Anterior cingulate cortex (tissue), 58 donors: ENCODE measurements around the gene LUZP2.

Experiments used
- DNase-seq, 58 donors: peaks; one replicate each; lab custom pipeline; 2025; lab: John Stamatoyannopoulos, UW

LUZP2 gene

DNA sequence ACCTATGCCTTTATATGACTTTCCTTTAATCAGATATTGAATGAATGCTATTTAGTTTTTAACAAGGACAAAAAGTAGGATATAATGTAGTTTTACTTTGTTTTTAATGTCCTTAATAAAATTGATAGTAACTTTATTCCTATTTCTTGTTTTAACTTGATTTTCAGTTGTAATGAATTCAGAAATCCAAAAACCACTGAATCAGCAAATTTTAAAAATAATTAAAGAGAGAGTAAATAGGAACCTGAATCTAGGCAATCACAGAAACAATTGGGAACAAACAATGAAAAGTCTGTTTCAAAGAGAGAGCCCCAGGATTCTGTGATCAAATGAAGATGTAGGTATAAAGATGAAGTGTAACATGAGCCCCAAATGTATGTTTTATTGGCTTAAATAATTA, 556.0 kb downstream of the LUZP2 start:
- DNase-seq: no peak

DNA sequence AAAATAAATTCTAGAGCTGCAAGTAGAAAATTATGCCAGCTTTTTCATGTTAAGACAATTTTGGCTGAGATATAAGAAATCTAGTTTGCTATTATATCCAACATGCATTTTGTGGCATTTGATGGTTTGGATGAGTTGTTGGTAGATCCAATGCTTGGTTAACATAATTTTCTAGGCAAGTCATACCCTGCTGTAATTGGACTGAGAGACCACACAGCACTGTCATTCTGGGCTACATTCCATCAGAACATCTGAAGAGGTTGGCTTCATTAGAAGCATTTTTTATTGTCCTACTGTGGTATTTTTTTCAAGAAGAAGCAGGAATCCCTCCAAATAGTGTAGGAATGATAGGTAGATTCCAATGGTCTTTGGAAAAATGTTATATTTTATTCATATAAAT, 561.0 kb downstream of the LUZP2 start:
- no peak for DNase-seq

DNA sequence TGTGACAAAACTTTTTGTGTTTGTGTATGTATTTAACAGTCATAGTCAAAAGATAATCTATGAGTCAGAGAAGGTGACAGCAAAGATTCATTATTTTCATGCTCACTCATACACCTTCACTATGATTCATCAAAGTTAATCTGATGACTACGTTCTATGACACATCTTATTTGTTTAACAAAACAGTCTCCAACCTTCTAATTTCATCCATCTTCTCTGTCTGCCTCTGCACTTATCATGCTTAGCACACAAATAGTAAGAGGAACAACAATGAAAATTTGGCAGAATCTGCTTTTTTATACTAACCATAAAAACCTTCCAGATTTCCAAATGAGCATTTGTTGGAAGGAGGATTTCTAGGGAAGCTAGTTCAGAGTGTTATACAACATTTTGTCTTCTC, 568.9 kb downstream of the LUZP2 start:
- no peak for DNase-seq

DNA sequence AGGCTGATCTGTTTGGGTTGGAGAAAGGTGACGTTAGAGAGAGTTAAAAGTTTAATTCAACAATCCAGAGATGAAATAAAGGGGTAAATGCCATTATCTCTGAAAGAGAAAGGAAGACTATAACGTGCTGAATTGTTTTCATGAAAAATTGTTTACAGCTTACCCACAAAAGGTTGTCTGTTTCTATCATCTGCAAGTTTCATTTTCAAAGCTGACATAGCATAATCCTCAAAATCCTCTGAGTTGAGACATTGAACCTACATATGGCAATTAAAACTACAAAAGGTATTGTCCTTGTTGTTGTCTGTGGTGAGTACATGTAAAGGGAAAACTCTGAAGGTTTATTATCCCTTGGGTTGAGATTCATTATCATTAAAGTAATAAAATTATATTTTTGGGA, 569.9 kb downstream of the LUZP2 start:
- no peak for DNase-seq

DNA sequence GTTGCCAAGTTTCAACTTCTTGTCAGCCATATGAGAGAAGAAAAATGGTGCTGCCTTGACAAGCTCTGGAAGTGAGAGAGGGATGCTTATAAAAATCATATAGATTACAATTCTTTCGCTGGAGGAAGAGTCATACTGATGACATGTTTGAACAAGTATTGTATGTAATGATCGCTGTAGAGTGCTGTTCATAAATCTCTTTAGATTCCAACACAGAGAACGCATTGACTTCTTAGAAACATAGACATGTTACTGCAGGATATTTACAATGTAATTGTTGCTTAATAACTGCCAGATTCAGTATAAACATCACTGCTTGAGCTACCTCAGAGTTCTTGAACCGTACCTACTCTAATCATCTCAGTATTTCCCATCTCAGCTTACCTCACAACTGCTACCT, 571.6 kb downstream of the LUZP2 start:
- no peak for DNase-seq

DNA sequence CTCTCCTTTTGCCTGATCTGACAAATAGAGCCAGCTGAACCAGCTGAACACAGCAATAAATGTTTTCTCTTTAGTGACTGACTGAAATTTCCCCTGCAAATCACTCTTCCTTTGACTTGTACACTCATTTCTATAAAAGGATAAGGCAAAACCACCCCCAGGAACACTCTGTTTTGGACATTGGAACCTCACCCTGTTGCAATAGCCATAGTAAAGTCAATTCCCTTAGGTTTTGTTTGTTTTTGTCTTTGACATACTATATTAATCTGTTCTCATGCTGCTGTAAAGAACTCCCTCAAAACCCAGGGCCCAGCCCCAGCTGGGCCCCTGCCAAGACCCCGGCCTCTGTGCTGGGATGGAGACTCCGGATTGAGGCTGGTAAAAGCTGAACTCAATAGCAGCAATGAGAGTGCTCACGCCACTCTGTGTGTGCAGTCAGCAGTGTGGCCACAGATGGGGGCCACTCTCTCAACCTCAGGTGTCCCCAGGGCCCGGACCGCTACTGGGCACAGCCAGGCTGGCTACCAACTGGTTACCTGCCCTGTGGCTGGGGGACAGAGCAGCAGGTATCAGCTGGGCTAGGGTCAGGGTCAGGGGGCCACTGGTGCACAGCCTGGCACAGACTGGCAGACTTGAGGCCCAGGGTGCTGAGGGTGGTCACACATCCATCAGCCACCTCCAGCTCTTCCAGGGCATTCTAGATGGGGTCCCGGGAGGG, 597.4 kb downstream of the LUZP2 start:
- no peak for DNase-seq

DNA sequence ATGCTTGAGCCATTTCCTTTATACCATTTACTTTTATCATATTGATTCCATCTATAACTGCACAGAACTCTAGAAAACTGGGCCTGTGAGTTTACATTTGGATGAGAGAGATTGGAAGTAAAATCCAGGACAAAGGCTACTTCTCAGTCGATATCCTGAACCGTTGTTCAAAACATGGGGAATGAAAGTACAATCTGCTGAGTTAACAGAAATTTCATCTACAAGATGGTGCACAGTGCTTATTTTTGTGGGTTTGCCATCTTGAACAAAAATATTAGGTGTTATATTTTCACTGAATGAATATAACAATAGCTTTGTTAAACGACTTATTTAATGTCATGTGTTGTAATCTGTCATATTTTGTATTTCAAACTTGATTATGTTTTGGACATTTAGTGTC, 622.6 kb downstream of the LUZP2 start:
- DNase-seq: no peak
